Mesothelial cell of epicardium (in vitro differentiated cells): Measurements from ENCODE around the gene RUNX3. TPM values are rescaled to one million over a fixed set of nuclear protein-coding genes. Genes with fewer than 3 reads are reported as not detected.

ENCODE experiments used
- DNase-seq, 2 experiments: peaks; one replicate each; pipeline ENCODE4 v3.0.0; 2021; ENCODE audit warnings: low spot score in 2 of 2; ENCODE audit not compliant: unreplicated experiment in 2 of 2
- H3K27ac Mint-ChIP-seq: 2 replicates; pipeline ENCODE4 v1.8.0; 2021; ENCODE audit warnings: mixed read lengths
- H3K27me3 Mint-ChIP-seq: 2 replicates; pipeline ENCODE4 v1.8.0; 2021; ENCODE audit warnings: low read depth, mixed read lengths
- H3K36me3 Mint-ChIP-seq: 2 replicates; pipeline ENCODE4 v1.8.0; 2021; ENCODE audit warnings: mixed read lengths
- H3K4me1 Mint-ChIP-seq: 2 replicates; pipeline ENCODE4 v1.8.0; 2021; ENCODE audit warnings: mixed read lengths
- H3K4me3 Mint-ChIP-seq: 2 replicates; pipeline ENCODE4 v1.8.0; 2021; ENCODE audit warnings: mild to moderate bottlenecking, moderate library complexity, mixed read lengths
- H3K9me3 Mint-ChIP-seq: 2 replicates; pipeline ENCODE4 v1.8.0; 2021; ENCODE audit warnings: mixed read lengths
- total RNA-seq: library from RNA; stranded (reverse); gene quantifications from 3 replicates; pipeline ENCODE4 v1.2.1, GENCODE V29; 2021
- TF ChIP-seq, protein P1 (sequence below): fragments of 200-600 bp; sonication (generic); IDR thresholded peaks from one replicate; pipeline ENCODE4 v1.5.0; 2021; ENCODE audit warnings: antibody characterized with exemption; ENCODE audit not compliant: unreplicated experiment

The RUNX3 gene
- total RNA-seq, 1 donor from 2014 or later, result 0.13 TPM

DNA sequence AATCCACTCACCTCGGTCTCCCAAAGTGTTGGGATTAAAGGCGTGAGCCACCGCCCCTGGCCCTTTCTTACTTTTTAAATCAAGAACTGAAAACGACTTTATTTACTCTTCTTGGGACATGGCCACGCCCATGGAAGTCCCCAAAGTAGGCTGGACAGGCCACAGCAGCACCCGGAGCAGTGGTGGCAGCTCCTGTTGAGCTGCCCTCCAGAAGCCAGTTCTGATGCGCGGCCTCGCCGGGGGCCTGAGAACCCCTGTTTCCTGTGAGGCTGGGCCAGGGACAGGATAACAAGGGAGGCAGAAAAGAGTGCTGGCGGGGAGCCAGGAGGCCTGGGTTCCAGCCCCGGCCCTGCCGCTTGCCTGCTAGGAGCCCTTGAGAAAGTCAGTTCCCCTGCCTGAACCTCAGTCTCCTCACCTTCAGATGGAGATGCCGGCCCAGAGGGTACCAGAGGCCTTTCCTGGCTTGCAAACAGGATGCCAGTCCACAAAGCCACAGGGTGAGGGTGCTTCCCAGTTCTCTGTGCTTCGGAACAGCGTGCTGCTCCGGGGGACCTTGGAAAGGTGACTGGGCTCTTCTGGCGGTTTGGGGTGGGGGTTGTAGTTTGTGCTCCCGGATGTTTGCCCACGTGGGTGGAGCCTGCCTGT lies 59.4 kb downstream of the RUNX3 start:
- no peak overlapping the region for H3K27ac Mint-ChIP-seq
- no peaks in the 10 kb centered on the region for H3K36me3 Mint-ChIP-seq
- no peak overlapping the region for H3K4me3 Mint-ChIP-seq
- H3K9me3 Mint-ChIP-seq, result no peaks in the 10 kb centered on the region
- no peaks in the 10 kb centered on the region for H3K27me3 Mint-ChIP-seq
- H3K4me1 Mint-ChIP-seq, result peaks cover 5% of the 10 kb centered on the region
- DNase-seq, result no peak
- TF ChIP-seq, protein P1, sequence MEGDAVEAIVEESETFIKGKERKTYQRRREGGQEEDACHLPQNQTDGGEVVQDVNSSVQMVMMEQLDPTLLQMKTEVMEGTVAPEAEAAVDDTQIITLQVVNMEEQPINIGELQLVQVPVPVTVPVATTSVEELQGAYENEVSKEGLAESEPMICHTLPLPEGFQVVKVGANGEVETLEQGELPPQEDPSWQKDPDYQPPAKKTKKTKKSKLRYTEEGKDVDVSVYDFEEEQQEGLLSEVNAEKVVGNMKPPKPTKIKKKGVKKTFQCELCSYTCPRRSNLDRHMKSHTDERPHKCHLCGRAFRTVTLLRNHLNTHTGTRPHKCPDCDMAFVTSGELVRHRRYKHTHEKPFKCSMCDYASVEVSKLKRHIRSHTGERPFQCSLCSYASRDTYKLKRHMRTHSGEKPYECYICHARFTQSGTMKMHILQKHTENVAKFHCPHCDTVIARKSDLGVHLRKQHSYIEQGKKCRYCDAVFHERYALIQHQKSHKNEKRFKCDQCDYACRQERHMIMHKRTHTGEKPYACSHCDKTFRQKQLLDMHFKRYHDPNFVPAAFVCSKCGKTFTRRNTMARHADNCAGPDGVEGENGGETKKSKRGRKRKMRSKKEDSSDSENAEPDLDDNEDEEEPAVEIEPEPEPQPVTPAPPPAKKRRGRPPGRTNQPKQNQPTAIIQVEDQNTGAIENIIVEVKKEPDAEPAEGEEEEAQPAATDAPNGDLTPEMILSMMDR, result no peak

DNA sequence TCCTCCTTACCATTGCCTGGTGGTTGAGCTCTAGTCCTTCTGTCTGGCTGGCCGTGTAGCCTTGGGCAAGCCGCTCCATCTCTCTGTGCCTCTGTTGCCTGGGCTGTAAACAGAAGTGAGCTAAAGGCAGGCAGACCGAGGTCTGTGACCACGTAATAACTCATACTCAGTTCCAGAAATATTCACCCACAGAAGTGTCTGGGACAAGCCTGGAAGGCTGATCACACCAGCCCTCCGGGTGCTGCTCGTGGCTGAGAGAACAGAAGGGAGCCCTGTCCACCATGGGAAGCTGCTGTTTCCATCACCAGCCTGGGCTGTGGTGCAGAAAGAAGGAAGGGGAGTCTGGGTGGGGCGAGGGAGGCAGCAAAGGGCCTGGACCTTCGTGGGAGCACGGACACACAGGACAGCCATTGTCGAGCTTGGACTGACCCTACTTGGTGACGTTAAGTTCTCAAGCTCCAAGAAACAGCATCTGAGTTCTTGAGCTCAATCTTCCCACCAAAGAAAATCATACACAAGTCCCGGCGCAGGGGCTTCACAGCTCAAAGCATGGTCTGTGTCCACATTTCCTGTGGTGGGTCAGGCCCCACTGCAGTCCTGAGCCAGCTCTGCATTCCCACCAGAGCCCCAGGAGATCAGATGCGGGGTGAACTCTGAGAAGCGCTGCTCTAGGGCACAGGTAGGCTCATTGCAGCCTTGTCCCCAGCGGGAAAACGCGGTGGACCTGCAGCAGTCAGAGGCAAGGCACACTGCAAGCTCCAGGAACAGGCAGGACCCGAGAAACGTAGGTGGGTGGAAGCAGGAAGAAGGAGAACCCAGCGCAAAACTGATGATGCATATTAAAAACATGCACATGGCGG lies 61.8 kb downstream of the RUNX3 start:
- DNase-seq, result no peak
- no peaks in the 10 kb centered on the region for H3K36me3 Mint-ChIP-seq
- peaks cover 19% of the 10 kb centered on the region for H3K4me1 Mint-ChIP-seq
- no peaks in the 10 kb centered on the region for H3K9me3 Mint-ChIP-seq
- no peak overlapping the region for H3K4me3 Mint-ChIP-seq
- H3K27me3 Mint-ChIP-seq, result no peaks in the 10 kb centered on the region
- no peak overlapping the region for H3K27ac Mint-ChIP-seq
- TF ChIP-seq, protein P1, result no peak

DNA sequence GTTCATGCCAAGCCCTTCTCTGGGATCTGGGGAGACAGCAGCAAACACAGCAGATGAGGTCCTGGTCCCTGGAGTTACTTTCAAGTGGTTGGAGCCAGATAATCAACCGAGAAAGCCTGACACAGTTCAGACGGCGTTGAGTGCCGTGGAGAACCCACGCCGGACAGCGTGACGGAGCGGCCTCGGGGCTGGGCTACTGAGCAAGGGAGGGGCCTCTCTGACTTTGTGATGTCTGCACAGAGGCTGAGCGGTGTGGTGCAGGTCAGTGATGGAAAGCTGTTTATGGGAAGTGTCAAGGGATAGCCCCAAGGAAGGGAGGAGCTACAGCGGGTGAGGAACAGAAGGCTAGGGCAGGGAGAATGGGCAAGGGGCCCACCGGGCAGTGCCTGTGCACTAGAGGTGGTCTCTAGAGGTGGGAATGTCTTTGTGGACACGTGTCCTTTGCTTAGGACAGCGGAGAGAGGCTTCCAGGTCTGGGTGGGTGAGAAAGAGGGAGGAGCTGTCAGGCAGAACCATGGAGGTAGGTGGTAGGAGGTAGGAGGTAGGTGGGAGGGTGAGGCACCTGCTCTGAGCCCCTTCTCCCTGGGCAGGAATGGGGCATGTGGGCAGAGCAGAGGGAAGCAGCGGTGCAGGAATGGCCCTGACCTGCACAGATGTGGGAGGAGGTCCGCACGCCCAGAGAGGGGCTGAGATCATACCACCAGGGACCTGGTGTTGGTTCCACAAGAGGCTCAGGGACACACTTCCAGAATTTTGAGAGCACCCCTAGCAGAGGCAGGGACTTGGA lies 62.8 kb downstream of the RUNX3 start:
- Mint-ChIP-seq H3K27ac (peak overlapping the region; percentile 11), H3K9me3 (no peaks in the 10 kb centered on the region), H3K4me1 (peaks cover 29% of the 10 kb centered on the region), H3K36me3 (no peaks in the 10 kb centered on the region), H3K4me3 (no peak overlapping the region), H3K27me3 (no peaks in the 10 kb centered on the region)
- DNase-seq, result no peak
- TF ChIP-seq, protein P1, result no peak

DNA sequence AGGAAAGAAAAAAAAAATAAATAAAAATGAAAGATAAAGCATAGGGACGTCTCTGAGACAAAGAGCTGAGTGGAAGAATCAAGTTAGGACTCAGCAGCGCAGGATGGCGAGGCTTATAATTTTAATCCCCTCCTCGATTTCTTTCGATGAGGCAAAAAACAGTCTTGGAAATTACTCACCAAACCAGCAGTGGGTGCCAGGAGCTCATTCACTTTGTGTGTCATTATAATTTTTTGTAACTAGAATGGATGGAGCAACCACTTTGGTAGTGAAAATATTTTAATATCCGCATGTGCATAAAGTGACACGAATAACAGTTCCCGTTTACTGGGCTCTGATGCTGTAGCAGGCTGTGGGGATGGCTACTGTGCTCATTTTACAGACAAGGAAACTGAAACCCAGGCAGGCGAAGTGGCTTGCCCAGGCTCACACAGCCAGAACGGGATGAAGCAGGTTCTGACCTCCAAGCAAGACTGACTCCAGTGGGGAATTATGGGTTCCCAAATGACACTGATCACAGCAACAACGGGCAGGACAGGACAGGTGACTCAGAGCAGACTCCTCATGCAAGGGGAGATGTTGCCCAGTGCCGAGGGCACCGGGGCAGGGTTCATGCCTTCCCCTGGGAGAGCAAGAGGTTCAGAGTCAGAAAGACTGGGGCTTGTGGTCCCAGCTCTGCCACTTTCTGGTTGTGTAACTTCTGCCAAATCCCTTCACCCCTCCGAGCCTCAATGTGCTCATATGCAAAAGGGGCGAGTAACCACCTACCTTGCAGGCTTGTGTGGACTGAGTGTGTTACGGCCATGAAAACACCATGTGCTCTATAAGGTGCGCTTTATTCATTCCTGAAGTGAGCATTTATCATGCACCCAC lies 63.6 kb downstream of the RUNX3 start:
- Mint-ChIP-seq H3K27me3 (no peaks in the 10 kb centered on the region), H3K9me3 (no peaks in the 10 kb centered on the region), H3K36me3 (no peaks in the 10 kb centered on the region), H3K4me3 (no peak overlapping the region), H3K27ac (no peak overlapping the region), H3K4me1 (peaks cover 32% of the 10 kb centered on the region)
- TF ChIP-seq, protein P1, result no peak
- no peak for DNase-seq

DNA sequence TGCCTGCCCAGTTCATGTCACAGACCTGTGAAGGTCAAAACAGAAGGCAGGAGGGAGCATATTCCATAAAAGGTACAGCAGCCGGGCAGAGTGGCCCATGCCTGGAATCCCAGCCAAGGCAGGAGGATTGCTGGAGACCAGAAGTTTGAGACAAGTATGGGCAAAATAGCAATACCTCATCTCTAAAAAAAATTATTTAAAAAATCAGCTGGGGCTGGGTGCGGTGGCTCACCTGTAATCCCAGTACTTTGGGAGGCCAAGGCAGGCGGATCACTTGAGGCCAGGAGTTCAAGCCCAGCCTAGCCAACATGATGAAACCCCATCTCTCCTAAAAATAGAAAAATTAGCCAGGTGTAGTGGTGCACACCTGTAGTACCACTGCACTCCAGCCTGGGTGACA lies 64.5 kb downstream of the RUNX3 start:
- Mint-ChIP-seq H3K27ac (no peak overlapping the region), H3K4me1 (peaks cover 32% of the 10 kb centered on the region), H3K36me3 (no peaks in the 10 kb centered on the region), H3K4me3 (no peak overlapping the region), H3K9me3 (no peaks in the 10 kb centered on the region), H3K27me3 (no peaks in the 10 kb centered on the region)
- DNase-seq, result no peak
- TF ChIP-seq, protein P1, result no peak
